ENCODE data around the gene HSD17B7.
"Not testable (repeated sequence)": the region's sequence is repeated elsewhere in the genome, so short reads cannot be mapped to it uniquely, and the experiment has no call there.

DNA sequence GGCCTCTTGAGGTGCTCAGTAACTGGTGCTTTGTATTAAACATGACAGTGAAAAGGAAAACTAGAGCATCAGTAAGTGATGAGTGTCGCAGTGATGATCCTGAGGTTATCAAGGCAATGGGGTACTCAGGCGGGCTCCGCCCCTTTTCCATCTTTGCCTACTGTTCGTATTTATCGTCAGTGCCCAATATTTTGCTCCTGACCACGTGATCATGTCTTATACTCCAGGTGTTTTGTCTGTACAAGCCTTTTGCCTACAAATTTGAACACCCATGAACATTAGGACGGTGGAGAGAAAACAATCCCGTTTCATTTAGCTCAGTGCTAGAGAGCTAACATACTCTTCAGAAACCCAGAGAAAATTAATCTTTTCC, 469 bp downstream of the HSD17B7 start:
- TF ChIP-seq, protein P1, sequence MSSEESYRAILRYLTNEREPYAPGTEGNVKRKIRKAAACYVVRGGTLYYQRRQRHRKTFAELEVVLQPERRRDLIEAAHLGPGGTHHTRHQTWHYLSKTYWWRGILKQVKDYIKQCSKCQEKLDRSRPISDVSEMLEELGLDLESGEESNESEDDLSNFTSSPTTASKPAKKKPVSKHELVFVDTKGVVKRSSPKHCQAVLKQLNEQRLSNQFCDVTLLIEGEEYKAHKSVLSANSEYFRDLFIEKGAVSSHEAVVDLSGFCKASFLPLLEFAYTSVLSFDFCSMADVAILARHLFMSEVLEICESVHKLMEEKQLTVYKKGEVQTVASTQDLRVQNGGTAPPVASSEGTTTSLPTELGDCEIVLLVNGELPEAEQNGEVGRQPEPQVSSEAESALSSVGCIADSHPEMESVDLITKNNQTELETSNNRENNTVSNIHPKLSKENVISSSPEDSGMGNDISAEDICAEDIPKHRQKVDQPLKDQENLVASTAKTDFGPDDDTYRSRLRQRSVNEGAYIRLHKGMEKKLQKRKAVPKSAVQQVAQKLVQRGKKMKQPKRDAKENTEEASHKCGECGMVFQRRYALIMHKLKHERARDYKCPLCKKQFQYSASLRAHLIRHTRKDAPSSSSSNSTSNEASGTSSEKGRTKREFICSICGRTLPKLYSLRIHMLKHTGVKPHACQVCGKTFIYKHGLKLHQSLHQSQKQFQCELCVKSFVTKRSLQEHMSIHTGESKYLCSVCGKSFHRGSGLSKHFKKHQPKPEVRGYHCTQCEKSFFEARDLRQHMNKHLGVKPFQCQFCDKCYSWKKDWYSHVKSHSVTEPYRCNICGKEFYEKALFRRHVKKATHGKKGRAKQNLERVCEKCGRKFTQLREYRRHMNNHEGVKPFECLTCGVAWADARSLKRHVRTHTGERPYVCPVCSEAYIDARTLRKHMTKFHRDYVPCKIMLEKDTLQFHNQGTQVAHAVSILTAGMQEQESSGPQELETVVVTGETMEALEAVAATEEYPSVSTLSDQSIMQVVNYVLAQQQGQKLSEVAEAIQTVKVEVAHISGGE (CRISPR knock-in tag; IDR thresholded peaks at IDR 0.05): not testable (repeated sequence)
- not testable (repeated sequence) for TF ChIP-seq CREB1 (IDR thresholded peaks at IDR 0.05; ENCODE audit: low read depth); MYC (IDR thresholded peaks at IDR 0.05; ENCODE audit: insufficient read depth, insufficient read length, insufficient replicate concordance, low read length, severe bottlenecking); MEF2B (IDR thresholded peaks at IDR 0.05; ENCODE audit: partially characterized antibody, poor library complexity, severe bottlenecking); EP300 (IDR thresholded peaks at IDR 0.05; ENCODE audit: borderline replicate concordance in 1 of 2, control insufficient read depth in 1 of 2, low read depth in 2 of 2, low read length in 2 of 2); EGR1 (IDR thresholded peaks at IDR 0.05; ENCODE audit: borderline replicate concordance in 1 of 2, low read depth in 2 of 2, low read length in 2 of 2); RCOR1 (conservative IDR thresholded peaks at IDR 0.05; ENCODE audit: low read depth, low read length); BMI1 (IDR thresholded peaks at IDR 0.05; ENCODE audit: borderline replicate concordance); NR2C2 (IDR thresholded peaks at IDR 0.05; ENCODE audit: borderline replicate concordance, control insufficient read depth, insufficient read length, low read depth)
- TF ChIP-seq, protein P2, sequence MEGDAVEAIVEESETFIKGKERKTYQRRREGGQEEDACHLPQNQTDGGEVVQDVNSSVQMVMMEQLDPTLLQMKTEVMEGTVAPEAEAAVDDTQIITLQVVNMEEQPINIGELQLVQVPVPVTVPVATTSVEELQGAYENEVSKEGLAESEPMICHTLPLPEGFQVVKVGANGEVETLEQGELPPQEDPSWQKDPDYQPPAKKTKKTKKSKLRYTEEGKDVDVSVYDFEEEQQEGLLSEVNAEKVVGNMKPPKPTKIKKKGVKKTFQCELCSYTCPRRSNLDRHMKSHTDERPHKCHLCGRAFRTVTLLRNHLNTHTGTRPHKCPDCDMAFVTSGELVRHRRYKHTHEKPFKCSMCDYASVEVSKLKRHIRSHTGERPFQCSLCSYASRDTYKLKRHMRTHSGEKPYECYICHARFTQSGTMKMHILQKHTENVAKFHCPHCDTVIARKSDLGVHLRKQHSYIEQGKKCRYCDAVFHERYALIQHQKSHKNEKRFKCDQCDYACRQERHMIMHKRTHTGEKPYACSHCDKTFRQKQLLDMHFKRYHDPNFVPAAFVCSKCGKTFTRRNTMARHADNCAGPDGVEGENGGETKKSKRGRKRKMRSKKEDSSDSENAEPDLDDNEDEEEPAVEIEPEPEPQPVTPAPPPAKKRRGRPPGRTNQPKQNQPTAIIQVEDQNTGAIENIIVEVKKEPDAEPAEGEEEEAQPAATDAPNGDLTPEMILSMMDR (IDR thresholded peaks at IDR 0.05 in 2 of 3, conservative IDR thresholded peaks at IDR 0.05 in 1 of 3; ENCODE audit: control insufficient read depth in 2 of 3, extremely low read depth in 1 of 3, insufficient read depth in 1 of 3, low read depth in 3 of 3, low read length in 3 of 3): not testable (repeated sequence)
- TF ChIP-seq, protein P3, sequence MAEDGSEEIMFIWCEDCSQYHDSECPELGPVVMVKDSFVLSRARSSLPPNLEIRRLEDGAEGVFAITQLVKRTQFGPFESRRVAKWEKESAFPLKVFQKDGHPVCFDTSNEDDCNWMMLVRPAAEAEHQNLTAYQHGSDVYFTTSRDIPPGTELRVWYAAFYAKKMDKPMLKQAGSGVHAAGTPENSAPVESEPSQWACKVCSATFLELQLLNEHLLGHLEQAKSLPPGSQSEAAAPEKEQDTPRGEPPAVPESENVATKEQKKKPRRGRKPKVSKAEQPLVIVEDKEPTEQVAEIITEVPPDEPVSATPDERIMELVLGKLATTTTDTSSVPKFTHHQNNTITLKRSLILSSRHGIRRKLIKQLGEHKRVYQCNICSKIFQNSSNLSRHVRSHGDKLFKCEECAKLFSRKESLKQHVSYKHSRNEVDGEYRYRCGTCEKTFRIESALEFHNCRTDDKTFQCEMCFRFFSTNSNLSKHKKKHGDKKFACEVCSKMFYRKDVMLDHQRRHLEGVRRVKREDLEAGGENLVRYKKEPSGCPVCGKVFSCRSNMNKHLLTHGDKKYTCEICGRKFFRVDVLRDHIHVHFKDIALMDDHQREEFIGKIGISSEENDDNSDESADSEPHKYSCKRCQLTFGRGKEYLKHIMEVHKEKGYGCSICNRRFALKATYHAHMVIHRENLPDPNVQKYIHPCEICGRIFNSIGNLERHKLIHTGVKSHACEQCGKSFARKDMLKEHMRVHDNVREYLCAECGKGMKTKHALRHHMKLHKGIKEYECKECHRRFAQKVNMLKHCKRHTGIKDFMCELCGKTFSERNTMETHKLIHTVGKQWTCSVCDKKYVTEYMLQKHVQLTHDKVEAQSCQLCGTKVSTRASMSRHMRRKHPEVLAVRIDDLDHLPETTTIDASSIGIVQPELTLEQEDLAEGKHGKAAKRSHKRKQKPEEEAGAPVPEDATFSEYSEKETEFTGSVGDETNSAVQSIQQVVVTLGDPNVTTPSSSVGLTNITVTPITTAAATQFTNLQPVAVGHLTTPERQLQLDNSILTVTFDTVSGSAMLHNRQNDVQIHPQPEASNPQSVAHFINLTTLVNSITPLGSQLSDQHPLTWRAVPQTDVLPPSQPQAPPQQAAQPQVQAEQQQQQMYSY (CRISPR knock-in tag; IDR thresholded peaks at IDR 0.05): not testable (repeated sequence)

Data from GM12878 (cell line).